ENCODE measurements around the gene TET3.
A peak's percentile ranks its signal among the peaks of the same experiment; 100 is the strongest.

The TET3 gene

GRCh38 chr2:73987109-73987947, 2.6 kb downstream of the TET3 start:
- DNase-seq (ENCODE audit: low read depth in 2 of 2), result no peak

GRCh38 chr2:73987948-73988700, 3.4 kb downstream of the TET3 start:
- no peak for DNase-seq (ENCODE audit: low read depth in 2 of 2)

GRCh38 chr2:73989972-73990371, 5.3 kb downstream of the TET3 start:
- DNase-seq (ENCODE audit: low read depth in 2 of 2), result no peak

- no peak for DNase-seq (ENCODE audit: low read depth in 2 of 2)
Measured at GRCh38 chr2:73990531-73990930, 5.8 kb downstream of the TET3 start.

- DNase-seq (ENCODE audit: low read depth in 2 of 2), result no peak
Measured at GRCh38 chr2:73992036-73992435, 7.3 kb downstream of the TET3 start.

GRCh38 chr2:73993376-73993775, 8.7 kb downstream of the TET3 start:
- DNase-seq (ENCODE audit: low read depth in 2 of 2), result no peak

GRCh38 chr2:73993778-73994177, 9.1 kb downstream of the TET3 start:
- no peak for DNase-seq (ENCODE audit: low read depth in 2 of 2)

- DNase-seq (ENCODE audit: low read depth in 2 of 2), result no peak
Measured at GRCh38 chr2:73994178-73994831, 9.6 kb downstream of the TET3 start.

GRCh38 chr2:73995810-73996209, 11.1 kb downstream of the TET3 start:
- no peak for DNase-seq (ENCODE audit: low read depth in 2 of 2)

GRCh38 chr2:73997813-73998212, 13.1 kb downstream of the TET3 start:
- no peak for DNase-seq (ENCODE audit: low read depth in 2 of 2)

- DNase-seq (ENCODE audit: low read depth in 2 of 2), result no peak
Measured at GRCh38 chr2:73998451-73998850, 13.7 kb downstream of the TET3 start.

- no peak for DNase-seq (ENCODE audit: low read depth in 2 of 2)
Measured at GRCh38 chr2:73998933-73999332, 14.2 kb downstream of the TET3 start.

- no peak for DNase-seq (ENCODE audit: low read depth in 2 of 2)
Measured at GRCh38 chr2:73999881-74000597, 15.3 kb downstream of the TET3 start.

- no peak for DNase-seq (ENCODE audit: low read depth in 2 of 2)
Measured at GRCh38 chr2:74000666-74001065, 16.0 kb downstream of the TET3 start.

GRCh38 chr2:74001121-74001520, 16.4 kb downstream of the TET3 start:
- DNase-seq (ENCODE audit: low read depth in 2 of 2), result no peak

- DNase-seq (ENCODE audit: low read depth in 2 of 2), result no peak
Measured at GRCh38 chr2:74001781-74002504, 17.2 kb downstream of the TET3 start.

- DNase-seq (ENCODE audit: low read depth in 2 of 2), result peak in 1 of 2 donors; percentile 71
Measured at GRCh38 chr2:74002505-74003421, 18.1 kb downstream of the TET3 start.

GRCh38 chr2:74003494-74004211, 18.9 kb downstream of the TET3 start:
- no peak for DNase-seq (ENCODE audit: low read depth in 2 of 2)

Measured in stimulated activated CD4-positive, alpha-beta T cell treated with anti-CD3 and anti-CD28 coated beads, Interleukin-15, amount 100 ng/mL, for 48 hours (primary cell).